Panc1 (cell line): ENCODE results near the gene PDLIM4. TPM values are rescaled to one million over a fixed set of nuclear protein-coding genes. Genes with fewer than 3 reads are reported as not detected.

Source experiments
- ATAC-seq: fragments of 200-7000 bp; cut with Tn5 transposase; 2 replicates; pipeline ENCODE4 v1.9.1; 2020; ENCODE audit warnings: mild to moderate bottlenecking, moderate library complexity
- BruUV-seq: library from RNA; stranded (reverse); fragments of 400-500 nt; replicated peaks from 2 replicates; lab custom pipeline; 2021; lab: Mats Ljungman, UMichigan
- CTCF ChIA-PET: fragments of 300-600 bp; sonication (Branson Sonifier 250); formaldehyde crosslinking; loops from one replicate; lab custom pipeline; 2022; ENCODE audit warnings: antibody characterized with exemption; lab: Charles Lee
- POLR2A ChIA-PET: fragments of 300-600 bp; sonication (Branson Sonifier 250); formaldehyde crosslinking; loops from one replicate; lab custom pipeline; 2022; ENCODE audit warnings: antibody characterized with exemption; lab: Charles Lee
- DNase-seq: peaks from one replicate; pipeline ENCODE4 v3.0.0-alpha.2; 2010; ENCODE audit warnings: low read depth, low spot score
- H3K27ac ChIP-seq: 2 replicates; pipeline ENCODE4 v1.5.1; 2011; ENCODE audit warnings: mild to moderate bottlenecking, low read length, inconsistent platforms
- H3K27me3 ChIP-seq: fragments of 200-500 bp; sonication (Bioruptor generic); 2 replicates; pipeline ENCODE4 v1.6.0; 2014; ENCODE audit warnings: low read length, inconsistent platforms; ENCODE audit not compliant: control insufficient read depth, insufficient read depth
- H3K36me3 ChIP-seq: fragments of 200-500 bp; sonication (Bioruptor generic); 2 replicates; pipeline ENCODE4 v1.5.1; 2014; ENCODE audit warnings: inconsistent platforms, mild to moderate bottlenecking, low read length, moderate library complexity; ENCODE audit not compliant: control insufficient read depth, insufficient read depth
- H3K4me1 ChIP-seq: 2 replicates; pipeline ENCODE4 v1.5.1; 2011; ENCODE audit warnings: inconsistent platforms, mild to moderate bottlenecking, low read length, moderate library complexity; ENCODE audit not compliant: control insufficient read depth, insufficient read depth
- H3K4me3 ChIP-seq, 2 experiments: 2 replicates each; pipeline ENCODE4 v1.5.1; 2011 to 2012; ENCODE audit warnings: low read depth in 2 of 2, low read length in 2 of 2, mild to moderate bottlenecking in 2 of 2, inconsistent platforms in 1 of 2, moderate library complexity in 1 of 2
- H3K9me3 ChIP-seq: fragments of 200-500 bp; sonication (Bioruptor generic); 2 replicates; pipeline ENCODE4 v1.5.1; 2014; ENCODE audit warnings: low read depth, mild to moderate bottlenecking, inconsistent platforms, low read length, moderate library complexity; ENCODE audit not compliant: control insufficient read depth, insufficient read depth
- POLR2AphosphoS5 ChIP-seq: IDR thresholded peaks from 2 replicates; pipeline ENCODE4 v1.6.1; 2012; ENCODE audit warnings: mild to moderate bottlenecking, low read depth, low read length, moderate library complexity
- SIN3A ChIP-seq: IDR thresholded peaks from 2 replicates; pipeline ENCODE4 v1.6.1; 2012; ENCODE audit warnings: low read depth, mild to moderate bottlenecking, low read length, moderate library complexity, borderline replicate concordance; ENCODE audit not compliant: insufficient read depth
- TCF7L2 ChIP-seq: IDR thresholded peaks from 2 replicates; pipeline ENCODE4 v1.6.1; 2011; ENCODE audit warnings: mild to moderate bottlenecking, low read depth, low read length, inconsistent platforms
- in situ Hi-C: cut with HindIII; loops from 2 replicates; pipeline ENCODE4 v1.10.0; 2016; ENCODE audit warnings: low sequenced_read_pairs, low pct_unique_long_range_greater_than_20kb
- intact Hi-C: fragments of 100-400 bp; cut with micrococcal nuclease; formaldehyde crosslinking; loops from one replicate; pipeline ENCODE4 v1.10.0; 2022; ENCODE audit not compliant: unreplicated experiment
- total RNA-seq: library from RNA; stranded (reverse); gene quantifications from one replicate; pipeline ENCODE4 v1.2.1, GENCODE V29; 2021; ENCODE audit not compliant: unreplicated experiment
- TF ChIP-seq, protein P1 (sequence below): fragments of 450-650 bp; IDR thresholded peaks from 2 replicates; pipeline ENCODE4 v1.5.1; 2017; ENCODE audit warnings: mild to moderate bottlenecking
- TF ChIP-seq, protein P2 (sequence below), 2 experiments: IDR thresholded peaks; 2 replicates each; pipeline ENCODE4 v1.6.1; 2011 to 2012; ENCODE audit warnings: low read depth in 2 of 2, control low read depth in 1 of 2, low read length in 1 of 2, mild to moderate bottlenecking in 1 of 2, moderate library complexity in 1 of 2; ENCODE audit not compliant: insufficient read depth in 1 of 2

The PDLIM4 gene
- total RNA-seq, 1 experiment from 2014 or later: 9.9 TPM

DNA sequence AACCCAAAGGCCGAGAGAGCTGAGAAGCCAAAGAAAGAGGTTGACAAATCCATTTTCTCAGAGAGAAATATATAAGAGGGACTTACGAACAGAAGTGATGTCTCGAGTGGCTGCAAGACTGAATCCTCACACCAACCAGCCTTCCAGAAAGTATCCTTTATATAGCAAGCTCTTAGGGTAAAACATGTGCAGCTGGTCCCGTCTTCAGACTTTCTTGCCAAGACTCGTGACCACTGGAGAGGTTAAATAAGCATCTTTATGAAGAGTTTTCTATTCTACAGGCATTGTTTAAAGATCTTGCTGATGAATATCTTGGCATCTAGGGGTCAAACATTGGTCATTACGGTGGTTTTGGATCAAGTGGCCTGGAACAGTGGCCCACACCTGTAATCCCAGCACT lies 19.8 kb downstream of the PDLIM4 start:
- Histone ChIP-seq H3K27ac (no peak overlapping the region), H3K36me3 (no peaks in the 10 kb centered on the region), H3K4me3 (no peak overlapping the region), H3K27me3 (no peaks in the 10 kb centered on the region), H3K9me3 (no peaks in the 10 kb centered on the region), H3K4me1 (peaks cover 4% of the 10 kb centered on the region)
- BruUV-seq: no TSS peak
- POLR2A ChIA-PET: no interaction called here
- ATAC-seq: no peak
- TF ChIP-seq, protein P1, sequence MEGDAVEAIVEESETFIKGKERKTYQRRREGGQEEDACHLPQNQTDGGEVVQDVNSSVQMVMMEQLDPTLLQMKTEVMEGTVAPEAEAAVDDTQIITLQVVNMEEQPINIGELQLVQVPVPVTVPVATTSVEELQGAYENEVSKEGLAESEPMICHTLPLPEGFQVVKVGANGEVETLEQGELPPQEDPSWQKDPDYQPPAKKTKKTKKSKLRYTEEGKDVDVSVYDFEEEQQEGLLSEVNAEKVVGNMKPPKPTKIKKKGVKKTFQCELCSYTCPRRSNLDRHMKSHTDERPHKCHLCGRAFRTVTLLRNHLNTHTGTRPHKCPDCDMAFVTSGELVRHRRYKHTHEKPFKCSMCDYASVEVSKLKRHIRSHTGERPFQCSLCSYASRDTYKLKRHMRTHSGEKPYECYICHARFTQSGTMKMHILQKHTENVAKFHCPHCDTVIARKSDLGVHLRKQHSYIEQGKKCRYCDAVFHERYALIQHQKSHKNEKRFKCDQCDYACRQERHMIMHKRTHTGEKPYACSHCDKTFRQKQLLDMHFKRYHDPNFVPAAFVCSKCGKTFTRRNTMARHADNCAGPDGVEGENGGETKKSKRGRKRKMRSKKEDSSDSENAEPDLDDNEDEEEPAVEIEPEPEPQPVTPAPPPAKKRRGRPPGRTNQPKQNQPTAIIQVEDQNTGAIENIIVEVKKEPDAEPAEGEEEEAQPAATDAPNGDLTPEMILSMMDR: no peak
- TF ChIP-seq POLR2AphosphoS5 (no peak), SIN3A (no peak), TCF7L2 (no peak)
- TF ChIP-seq, protein P2, sequence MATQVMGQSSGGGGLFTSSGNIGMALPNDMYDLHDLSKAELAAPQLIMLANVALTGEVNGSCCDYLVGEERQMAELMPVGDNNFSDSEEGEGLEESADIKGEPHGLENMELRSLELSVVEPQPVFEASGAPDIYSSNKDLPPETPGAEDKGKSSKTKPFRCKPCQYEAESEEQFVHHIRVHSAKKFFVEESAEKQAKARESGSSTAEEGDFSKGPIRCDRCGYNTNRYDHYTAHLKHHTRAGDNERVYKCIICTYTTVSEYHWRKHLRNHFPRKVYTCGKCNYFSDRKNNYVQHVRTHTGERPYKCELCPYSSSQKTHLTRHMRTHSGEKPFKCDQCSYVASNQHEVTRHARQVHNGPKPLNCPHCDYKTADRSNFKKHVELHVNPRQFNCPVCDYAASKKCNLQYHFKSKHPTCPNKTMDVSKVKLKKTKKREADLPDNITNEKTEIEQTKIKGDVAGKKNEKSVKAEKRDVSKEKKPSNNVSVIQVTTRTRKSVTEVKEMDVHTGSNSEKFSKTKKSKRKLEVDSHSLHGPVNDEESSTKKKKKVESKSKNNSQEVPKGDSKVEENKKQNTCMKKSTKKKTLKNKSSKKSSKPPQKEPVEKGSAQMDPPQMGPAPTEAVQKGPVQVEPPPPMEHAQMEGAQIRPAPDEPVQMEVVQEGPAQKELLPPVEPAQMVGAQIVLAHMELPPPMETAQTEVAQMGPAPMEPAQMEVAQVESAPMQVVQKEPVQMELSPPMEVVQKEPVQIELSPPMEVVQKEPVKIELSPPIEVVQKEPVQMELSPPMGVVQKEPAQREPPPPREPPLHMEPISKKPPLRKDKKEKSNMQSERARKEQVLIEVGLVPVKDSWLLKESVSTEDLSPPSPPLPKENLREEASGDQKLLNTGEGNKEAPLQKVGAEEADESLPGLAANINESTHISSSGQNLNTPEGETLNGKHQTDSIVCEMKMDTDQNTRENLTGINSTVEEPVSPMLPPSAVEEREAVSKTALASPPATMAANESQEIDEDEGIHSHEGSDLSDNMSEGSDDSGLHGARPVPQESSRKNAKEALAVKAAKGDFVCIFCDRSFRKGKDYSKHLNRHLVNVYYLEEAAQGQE (IDR thresholded peaks at IDR 0.05; ENCODE audit: insufficient read depth in 1 of 2, low read depth in 2 of 2, low read length in 1 of 2): no peak
- in situ Hi-C loops (no loop called here), intact Hi-C loops (no loop called here)
- CTCF ChIA-PET: no interaction called here
- DNase-seq: no peak

- no peaks in the 10 kb centered on the region for H3K4me1 ChIP-seq
- POLR2A ChIA-PET: no interaction called here
- CTCF ChIA-PET: no interaction called here
- TF ChIP-seq TCF7L2: no peak
- TF ChIP-seq POLR2AphosphoS5: no peak
- TF ChIP-seq, protein P2 (IDR thresholded peaks at IDR 0.05; ENCODE audit: insufficient read depth in 1 of 2, low read depth in 2 of 2, low read length in 1 of 2): no peak
- no peak for TF ChIP-seq SIN3A
- TF ChIP-seq, protein P1: no peak
- no peak overlapping the region for H3K27ac ChIP-seq
- no peaks in the 10 kb centered on the region for H3K9me3 ChIP-seq
- in situ Hi-C loops: no loop called here
- ATAC-seq (no peak), DNase-seq (no peak)
- no peaks in the 10 kb centered on the region for H3K27me3 ChIP-seq
- intact Hi-C loops: no loop called here
- no peaks in the 10 kb centered on the region for H3K36me3 ChIP-seq
- BruUV-seq: no TSS peak
- H3K4me3 ChIP-seq: no peak overlapping the region
These were observed 20.7 kb downstream of the PDLIM4 start for GRCh38 chr5:132277971-132278853.
